ENCODE results near the gene ACR. TPM values are rescaled to one million over a fixed set of nuclear protein-coding genes. Genes with fewer than 3 reads are reported as not detected.

ACR gene
- total RNA-seq, 1 donor from 2014 or later = 1.5 TPM

DNA sequence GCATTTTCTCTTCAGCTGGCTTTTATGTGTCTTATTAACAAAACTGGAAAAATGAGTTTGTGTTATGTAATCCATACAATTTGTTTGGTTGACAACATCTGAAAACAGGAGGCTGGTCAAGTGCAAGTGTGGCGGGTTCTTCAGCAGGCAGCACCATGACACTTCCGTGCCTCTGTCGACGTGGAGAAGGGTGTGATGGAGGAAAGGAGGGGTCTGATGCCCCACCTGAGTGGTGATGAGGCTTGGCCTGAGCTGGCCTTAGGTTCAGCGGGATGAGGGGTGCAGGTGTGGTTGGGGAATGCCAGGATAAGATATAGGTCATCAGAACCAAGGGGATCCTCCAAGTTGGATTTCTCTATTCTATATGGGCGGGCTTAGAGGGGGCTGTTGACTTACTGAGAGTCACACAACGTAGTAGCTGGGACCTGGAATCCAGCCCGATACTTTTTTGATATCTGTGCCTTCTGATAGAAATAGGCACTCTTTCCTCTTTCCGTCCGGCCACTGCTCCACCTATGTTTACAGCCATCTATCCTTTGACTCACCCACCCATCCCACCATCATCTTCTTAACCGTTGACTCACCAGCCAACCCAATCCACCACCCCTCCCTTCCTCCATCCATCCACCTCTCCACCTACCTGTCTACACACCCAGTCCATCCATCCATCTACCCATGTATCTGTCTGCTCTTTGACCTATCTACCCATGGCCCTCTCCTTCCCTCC lies 36.4 kb upstream of the ACR start:
- intact Hi-C loops (cut with DNase I) = no loop called here
- no peak for ATAC-seq
- DNase-seq (ENCODE audit: low spot score) = peak; percentile 31

DNA sequence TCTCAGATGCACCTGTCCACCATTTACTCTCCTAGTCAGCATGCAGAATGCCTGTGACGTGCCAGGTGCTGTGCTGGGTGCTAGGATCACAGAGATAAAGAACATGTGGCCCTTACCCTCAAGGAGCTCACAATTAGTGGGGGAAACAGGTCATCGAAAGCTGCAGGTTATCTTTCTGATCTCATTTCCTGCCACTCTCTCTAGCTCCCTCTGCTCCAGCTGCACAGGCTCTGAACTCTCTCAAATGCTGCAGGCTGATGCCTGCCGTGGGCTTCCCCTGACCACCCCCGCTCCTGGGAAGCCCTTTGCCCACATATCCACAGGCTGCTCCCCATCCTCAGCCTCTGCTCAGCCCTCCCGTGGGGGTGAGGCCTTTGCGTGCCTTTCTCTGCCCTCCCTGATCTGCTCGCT lies 35.7 kb upstream of the ACR start:
- ATAC-seq = no peak
- intact Hi-C loops (cut with DNase I) = no loop called here
- peak; percentile 27 for DNase-seq (ENCODE audit: low spot score)

DNA sequence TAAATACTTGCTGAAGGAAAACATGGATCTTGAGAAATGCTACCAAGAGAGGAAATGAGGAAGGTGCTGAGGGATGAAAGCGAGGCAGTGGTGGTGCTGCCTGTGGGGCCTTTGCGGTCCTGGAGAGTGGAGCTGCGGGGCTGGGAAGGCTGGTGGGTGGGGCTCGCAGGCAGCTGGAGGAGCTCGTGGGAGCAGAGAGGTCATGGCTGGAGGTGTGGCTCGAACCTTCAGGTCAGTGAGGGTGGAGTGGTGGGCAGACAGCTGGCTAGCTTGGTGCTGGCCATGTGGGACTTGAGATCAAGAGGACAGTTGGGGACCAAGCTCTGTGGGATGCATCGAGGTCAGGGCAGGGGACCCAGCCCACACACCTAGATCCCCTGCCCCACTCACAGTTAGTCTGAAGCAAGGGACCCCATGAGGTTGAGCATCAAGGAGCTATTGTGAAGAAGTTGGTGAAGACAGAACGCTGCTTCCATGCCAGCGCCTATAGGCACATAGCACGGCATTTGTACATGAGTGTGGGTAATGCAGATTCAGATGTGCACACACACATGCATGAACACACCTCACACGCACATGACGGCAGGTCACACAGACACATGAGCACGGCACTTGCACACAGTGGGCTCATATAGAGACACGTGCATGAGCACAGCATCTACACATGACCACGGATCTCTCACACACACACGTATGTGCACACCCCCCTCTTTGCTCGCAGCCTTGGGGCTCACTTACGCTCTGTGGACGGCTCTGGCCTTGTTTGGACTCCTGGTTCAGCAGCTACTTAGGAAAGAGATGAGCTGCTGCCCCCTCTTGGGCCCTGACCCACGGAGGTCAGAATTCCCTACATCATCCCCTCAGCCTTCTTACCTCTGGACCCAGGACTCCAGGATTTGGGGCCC lies 34.9 kb upstream of the ACR start:
- ATAC-seq (no peak), DNase-seq (ENCODE audit: low spot score) (peak; percentile 44)
- intact Hi-C loops (cut with DNase I) = no loop called here

DNA sequence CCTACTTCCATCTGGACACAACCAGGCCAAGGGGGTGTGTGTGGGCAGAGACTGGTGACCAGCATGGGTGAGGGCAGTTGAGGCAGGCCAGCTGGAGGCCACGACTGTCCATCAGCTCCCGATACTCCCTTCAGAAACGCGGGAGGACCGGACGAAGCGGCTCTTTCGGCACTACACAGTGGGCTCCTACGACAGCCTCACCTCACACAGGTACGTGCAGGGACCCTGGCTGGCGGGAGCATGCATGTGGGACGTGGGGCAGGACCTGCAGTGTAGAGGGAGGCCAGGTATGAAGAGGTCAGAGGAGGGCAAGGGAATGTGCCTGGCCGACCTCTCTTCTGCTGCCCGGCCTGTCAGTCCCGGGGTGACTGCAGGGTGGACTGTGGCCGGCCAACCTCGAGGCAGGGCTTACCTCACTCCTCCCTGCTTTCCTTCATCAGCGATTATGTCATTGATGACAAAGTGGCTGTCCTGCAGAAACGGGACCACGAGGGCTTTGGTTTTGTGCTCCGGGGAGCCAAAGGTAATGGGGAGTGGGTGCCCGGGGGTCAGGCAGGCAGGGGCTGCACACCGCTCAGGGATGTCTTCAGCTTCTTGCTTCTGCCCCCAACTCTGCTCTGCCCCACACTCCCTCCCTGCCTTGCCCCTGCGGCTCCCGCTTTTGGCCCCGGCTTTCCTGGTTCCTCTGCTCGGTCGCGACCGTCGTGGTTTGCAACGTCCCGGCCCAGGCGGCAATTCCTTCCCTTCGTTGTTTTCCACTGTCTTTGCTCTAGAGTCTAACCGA lies 34.1 kb upstream of the ACR start:
- ATAC-seq (no peak), DNase-seq (ENCODE audit: low spot score) (peak; percentile 54)
- intact Hi-C loops (cut with DNase I) = no loop called here

DNA sequence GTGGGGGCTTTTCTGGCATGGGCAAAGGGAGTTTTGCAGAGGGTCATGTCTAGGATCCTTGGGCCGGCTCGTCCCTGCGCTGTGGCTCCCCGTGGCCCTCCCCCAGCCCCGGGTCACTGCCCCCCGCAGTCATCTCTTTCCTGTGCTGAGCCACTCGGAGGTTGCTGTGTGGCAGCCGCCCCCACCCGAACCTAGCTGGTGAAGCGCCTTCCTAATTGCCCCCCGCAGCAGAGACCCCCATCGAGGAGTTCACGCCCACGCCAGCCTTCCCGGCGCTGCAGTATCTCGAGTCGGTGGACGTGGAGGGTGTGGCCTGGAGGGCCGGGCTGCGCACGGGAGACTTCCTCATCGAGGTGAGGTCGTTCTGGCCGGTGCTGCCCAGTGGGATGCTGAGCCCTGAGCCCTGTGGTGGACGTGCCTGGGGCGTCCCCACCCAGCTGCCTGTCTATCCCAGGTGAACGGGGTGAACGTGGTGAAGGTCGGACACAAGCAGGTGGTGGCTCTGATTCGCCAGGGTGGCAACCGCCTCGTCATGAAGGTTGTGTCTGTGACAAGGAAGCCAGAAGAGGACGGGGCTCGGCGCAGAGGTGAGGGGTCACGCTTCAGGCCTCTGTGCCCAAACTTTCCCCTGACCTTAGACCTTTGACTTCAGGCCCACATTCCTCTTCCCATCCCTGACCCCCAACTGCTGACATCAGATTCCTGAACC lies 33.3 kb upstream of the ACR start:
- intact Hi-C loops (cut with DNase I) = no loop called here
- ATAC-seq (no peak), DNase-seq (ENCODE audit: low spot score) (peak; percentile 56)

DNA sequence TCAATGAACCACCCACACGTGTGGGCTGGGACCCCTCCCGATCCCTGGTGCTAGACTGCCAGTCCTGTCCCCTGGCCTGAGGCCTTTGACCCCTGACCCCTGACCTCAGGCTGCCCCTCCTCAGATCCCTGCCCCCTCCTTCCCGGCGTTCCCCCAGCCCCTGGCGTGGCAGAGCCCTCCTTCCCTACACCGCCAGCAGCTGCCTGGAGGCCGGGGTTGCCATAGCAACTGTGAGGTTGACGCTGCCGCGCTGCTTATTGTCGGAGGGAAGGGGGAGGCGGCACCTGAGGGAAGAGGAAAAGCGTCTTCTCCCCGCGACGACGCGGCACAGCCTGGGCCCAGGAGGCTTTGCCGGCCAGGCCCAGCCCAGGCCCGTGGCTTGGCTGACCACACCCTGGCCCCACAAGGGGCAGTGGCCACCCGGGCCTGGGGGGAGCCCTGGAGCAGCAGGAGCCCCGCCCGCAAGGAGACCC lies 32.7 kb upstream of the ACR start:
- ATAC-seq = peak; percentile 79
- peak; percentile 79 for DNase-seq (ENCODE audit: low spot score)
- intact Hi-C loops (cut with DNase I) = no loop called here

DNA sequence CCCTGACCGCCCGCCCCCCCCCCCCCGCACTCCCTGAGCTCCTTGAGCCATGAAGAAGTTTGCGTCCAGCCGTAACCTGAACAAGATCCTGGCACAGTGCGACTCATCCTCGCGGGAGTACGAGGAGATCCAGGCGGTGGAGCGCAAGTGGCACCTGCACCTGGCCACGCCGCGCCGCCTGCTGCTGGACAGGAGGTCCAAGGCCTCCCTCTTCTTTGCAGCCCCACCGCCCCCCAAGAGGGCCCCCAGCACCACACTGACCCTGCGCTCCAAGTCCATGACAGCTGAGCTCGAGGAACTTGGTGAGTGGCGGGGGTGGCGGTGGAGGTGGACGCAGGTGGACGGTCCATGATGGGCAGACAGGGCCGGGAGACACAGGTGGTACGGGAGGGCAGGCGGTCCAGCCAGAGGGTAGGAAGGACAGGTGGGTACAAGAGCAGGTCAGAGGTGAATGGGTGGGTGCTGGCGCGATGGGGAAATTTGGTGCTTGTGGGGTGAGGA lies 32.1 kb upstream of the ACR start:
- no peak for DNase-seq (ENCODE audit: low spot score)

DNA sequence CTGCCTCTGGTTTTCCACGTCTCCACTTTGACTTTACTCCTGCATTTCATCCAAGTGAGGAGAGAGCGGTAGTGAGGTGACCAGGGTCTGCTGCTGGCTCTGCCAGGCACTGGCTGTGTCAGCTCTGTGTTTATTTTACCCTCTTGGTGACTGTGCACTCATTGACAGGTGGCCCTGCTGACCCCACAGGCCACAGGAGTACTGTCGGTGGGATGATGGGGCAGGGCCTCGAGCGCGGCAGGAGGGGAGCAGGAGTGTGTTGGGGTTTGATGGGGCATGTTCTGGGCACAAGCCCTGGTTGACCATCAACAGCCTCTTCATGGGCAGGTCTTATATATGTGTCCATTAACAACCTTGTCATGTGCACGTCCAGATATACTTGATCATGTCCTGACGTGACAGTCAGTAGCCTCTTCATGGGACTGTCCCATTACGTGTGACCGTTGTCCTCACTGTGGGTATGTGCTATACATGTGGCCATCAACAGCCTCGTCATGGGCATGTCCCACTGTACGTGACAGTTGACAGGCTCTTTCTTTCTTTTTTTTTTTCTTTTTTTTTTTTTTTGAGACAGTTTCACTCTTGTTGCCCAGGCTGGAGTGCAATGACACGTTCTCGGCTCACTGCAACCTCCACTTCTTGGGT lies 31.4 kb upstream of the ACR start:
- intact Hi-C loops (cut with DNase I) = no loop called here
- DNase-seq (ENCODE audit: low spot score) (no peak), ATAC-seq (no peak)

More for the DNA sequence above, 32.1 kb upstream of the ACR start:
- intact Hi-C loops (cut with DNase I) = no loop called here
- ATAC-seq = no peak

DNA sequence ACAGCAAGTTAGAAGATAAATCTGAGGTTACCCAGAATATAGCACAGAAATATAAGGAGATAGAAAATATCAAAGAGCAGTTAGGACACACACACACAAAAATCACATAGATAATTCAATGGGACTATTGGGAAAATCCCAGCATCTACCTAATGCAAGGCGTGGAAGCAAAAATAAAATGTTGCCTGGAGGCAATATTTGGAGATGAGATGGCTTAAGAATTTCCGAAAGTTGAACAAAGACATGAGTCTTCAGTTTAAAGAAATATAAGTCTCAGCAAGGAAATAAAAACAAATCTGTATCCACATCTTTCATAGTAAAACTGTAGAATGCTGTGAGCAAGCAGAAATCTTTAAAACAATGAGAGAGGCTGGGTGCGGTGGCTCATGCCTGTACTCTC lies 29.5 kb upstream of the ACR start:
- intact Hi-C loops (cut with DNase I) = no loop called here
- DNase-seq (ENCODE audit: low spot score) = no peak
- no peak for ATAC-seq

DNA sequence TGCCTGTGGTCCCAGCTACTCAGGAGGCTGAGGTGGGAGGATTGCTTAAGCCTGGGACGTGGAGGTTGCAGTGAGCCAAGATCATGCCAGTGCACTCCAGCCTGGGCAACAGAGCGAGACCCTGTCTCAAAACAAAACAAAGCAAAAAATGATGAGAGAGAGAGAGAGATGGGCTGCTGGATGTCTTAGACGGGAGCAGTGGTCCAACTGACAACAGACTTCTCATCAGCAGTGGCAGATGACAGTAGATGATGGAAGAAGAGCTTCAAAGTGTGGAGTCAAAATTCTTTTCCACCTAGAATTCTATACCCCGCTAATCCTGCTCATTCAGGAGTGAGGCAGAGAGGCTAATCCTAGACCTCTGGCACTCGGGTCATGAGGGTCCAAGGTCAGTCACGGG lies 29.0 kb upstream of the ACR start:
- DNase-seq (ENCODE audit: low spot score) = no peak
- intact Hi-C loops (cut with DNase I) = no loop called here

DNA sequence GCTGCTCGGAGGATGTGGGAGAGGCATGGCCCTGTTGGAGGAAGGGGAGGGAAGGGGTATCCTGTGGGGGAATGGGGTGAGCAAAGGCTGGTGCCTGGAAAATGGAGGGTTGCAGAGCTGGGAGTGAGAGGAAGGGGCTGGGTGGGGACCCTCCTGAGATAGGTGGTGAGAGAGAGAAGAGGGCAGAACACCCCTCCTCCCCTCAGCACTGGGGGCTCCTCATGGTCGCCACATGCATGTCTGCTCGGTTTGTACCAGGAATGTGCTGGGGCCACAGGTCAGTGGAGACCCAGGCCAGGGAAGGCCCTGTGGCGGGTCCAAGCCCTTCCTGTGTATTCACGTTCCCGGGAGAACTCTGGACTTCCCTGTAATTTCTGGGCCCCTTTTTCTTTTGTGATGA lies 27.8 kb upstream of the ACR start:
- ATAC-seq (no peak), DNase-seq (ENCODE audit: low spot score) (no peak)
- intact Hi-C loops (cut with DNase I) = no loop called here

More for the DNA sequence above, 29.0 kb upstream of the ACR start:
- ATAC-seq = no peak

DNA sequence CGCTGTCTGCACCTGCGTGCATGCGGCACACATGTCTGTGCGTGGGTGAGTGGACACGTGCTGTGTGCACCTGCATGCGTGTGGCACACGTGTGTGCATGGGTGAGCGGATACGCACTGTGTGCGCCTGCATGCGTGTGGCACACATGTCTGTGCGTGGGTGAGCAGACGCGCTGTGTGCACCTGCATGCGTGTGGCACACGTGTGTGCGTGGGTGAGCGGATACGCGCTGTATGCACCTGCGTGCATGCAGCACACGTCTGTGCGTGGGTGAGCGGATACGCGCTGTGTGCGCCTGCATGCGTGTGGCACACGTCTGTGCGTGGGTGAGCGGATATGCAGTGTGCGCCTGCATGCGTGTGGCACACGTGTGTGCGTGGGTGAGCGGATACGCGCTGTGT lies 27.1 kb upstream of the ACR start:
- DNase-seq (ENCODE audit: low spot score) = no peak
- no peak for ATAC-seq
- intact Hi-C loops (cut with DNase I) = no loop called here

DNA sequence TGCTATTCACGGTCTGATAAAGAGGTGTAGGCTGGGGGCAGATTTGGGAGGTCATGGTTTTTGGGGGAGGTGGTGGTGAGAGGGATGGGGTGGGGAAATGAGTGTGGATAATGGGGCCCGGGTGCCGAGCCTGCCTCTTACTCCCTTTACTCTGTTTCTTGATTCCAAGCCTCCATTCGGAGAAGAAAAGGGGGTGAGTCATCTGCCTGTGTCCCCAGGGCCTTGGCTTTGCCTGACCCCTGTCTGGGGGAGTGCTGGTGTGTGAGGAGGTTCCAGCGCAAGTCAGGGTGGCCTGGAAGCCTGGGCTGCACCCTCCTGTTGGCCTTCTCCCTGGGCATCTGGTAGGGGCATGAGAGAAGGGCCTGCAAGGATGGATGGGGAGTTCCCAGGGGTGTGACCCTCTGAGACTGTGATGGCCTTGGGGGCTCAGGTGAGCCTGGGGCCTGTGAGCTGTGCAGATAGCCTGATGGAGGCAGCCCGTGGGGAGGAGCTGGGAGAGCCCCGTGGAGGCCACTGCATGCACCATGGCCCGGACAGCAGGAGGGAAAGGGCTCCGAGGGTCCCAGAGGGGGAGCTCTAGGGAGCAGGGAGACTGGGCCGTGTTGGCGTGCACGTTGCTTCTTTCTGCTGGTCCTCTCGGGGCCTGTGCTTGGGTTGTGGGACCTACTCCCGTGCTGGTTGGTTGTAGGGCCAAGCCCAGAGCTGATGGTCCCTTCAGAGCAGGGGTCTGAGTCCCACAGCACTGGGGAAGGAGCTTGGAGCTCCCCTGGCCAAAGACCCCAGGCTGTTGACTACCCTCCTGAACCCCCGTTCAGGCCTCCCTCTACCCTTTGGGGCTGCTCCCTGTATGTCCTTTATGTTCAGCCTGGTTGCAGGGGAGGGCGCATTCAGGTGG lies 26.3 kb upstream of the ACR start:
- intact Hi-C loops (cut with DNase I) = no loop called here
- DNase-seq (ENCODE audit: low spot score) (no peak), ATAC-seq (no peak)

DNA sequence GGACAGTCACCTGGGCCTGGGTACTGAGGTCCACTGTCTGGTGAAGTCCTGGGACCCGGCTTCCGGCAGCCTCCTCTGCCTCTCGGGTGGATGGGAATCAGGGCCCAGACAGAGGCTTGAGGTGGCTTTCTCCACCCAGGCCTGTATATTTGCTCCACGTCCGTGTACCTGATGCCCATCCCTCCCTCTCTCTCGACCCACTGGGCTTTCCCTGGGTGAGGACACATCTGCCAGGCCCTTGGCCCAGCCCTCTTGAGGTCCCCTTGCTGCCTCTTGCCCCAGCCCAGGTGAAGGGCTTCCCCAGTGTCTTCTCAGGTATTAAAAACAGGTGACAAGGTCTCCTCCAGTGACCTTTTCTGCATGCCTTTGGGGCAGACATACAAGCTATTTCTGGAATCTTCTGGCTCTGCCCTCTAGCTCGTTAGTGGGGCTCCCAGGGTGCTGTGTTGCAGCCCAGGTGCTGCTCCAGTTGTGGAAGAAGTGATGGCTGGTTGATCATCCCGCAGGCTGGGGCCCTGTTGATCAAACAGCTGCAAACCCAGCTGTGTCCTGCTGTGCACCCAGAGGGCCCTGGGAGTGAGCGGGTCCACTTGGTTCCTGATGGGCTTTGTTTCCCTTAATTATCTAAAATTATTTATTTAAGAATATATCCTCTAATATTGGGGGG lies 25.5 kb upstream of the ACR start:
- no peak for DNase-seq (ENCODE audit: low spot score)
- intact Hi-C loops (cut with DNase I) = no loop called here
- no peak for ATAC-seq

DNA sequence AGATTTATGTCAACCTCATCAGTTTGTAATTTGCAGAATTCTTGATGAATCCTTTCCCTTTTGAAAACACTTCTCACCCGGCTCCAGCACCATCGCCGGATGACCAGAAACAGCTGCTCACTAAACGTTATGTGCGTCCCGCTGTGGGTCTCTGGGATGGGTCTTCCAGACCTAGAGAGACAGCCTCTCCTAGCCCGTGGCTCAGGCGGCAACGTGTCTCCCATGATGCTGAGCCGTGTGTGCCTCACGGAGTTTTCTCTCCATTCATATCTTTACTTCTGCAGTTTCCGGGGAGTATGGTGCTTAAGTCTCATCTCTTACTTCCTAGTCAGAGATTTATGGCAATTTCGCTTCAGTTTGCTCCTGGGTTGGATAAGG lies 25.0 kb upstream of the ACR start:
- no peak for DNase-seq (ENCODE audit: low spot score)
- intact Hi-C loops (cut with DNase I) = no loop called here

DNA sequence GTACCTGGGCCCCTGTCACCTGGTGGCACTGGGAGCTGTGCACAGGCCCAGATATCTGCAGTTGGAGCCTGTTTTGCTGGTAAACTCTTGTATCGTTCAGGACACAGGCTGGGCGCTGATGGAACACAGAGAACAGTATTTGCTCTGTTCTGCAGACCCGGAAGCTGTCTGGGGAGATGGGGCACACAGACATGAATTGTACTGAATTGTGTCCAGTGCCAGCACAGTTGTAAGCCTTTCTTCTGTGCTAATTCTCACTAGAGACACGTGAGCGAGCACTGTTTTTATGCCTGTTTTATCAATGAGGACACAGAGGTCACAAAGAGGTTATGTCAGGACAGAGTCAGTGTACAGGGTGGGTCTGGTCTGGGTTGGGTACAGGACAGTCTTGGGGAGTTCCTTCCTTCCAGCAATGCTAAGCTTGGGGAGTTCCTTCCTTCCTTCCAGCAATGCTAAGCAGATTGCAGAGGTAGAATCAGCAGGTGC lies 24.4 kb upstream of the ACR start:
- intact Hi-C loops (cut with DNase I) = no loop called here
- no peak for DNase-seq (ENCODE audit: low spot score)
- ATAC-seq = peak; percentile 90

More for the DNA sequence above, 25.0 kb upstream of the ACR start:
- no peak for ATAC-seq

DNA sequence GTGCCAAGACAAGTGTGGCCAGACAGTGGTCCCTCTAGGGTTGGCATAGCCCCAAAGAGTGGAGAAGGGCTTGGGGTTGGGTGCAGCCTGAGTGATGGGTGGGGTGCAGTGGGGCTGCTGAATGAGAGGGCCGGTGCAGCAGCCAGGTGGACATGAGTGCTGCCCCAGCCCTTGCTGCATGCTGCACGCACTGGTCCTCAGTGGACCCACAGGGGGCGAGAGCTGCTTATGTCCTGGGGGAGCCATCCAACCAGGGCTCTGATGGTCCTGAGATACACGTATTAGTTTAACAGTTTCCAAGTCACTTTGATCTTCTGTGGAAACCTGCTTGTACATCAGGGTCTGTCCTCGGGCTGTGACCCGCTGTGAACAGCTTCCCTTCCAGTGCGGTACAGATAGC lies 23.9 kb upstream of the ACR start:
- DNase-seq (ENCODE audit: low spot score) = no peak
- ATAC-seq = peak; percentile 2
- intact Hi-C loops (cut with DNase I) = no loop called here
